HG03575 (cell line): Measurements from ENCODE around the gene RBMX.
"Not testable (repeated sequence)": the region's sequence is repeated elsewhere in the genome, so short reads cannot be mapped to it uniquely, and the experiment has no call there.

Source experiments
- ATAC-seq: cut with Tn5 transposase; IDR thresholded peaks from one replicate; pipeline ENCODE4 v1.9.1; 2021; ENCODE audit not compliant: unreplicated experiment, insufficient number of reproducible peaks, low FRiP score; ENCODE audit errors: extremely low read depth

RBMX gene

DNA sequence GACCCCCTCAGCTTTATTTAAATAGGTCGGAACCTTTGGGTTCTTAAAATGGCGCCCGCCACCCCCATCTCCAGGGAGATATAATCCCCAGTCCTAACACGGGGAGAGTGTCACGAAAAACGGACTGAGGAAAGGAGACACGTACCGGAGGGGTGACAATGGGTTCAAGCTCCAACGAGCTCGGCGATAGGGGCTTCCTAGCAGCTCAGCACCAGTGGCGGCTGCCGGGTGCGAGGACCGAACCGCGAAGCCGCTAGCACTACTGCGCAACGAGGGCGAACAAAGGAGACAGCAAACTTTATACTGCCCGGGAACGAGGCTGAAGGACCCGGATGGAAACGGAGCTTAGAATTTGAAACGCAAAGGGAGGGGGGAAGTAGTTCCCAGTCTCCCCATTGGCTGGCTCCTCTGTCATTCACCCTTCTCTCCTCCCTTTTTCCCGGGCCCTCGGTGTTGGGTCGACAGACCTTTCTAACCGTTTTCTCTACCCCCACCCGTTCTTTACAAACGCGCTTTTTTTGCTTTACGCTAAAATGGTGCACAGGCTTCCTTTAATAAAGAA lies at the start of gene RBMX:
Gene RBMX, minus strand, starts transcription at position 274 of the 562 bp plus-strand sequence. CDS start 1,298 bp downstream, outside the sequence.
- peak; percentile 89 for ATAC-seq

DNA sequence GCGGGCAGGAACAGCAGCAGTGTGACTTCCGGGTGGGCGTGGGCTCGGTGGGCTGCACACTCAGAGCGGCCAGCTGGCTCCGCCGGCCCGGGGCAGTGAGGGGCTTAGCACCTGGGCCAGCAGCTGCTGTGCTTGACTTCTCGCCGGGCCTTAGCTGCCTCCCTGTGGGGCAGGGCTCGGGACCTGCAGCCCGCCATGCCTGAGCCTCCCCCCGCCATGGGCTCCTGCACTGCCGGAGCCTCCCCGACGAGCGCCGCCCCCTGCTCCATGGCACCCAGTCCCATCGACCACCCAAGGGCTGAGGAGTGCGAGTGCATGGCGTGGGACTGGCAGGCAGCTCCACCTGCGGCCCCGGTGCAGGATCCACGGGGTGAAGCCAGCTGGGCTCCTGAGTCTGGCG lies 40.9 kb upstream of the RBMX start:
- ATAC-seq, result not testable (repeated sequence)

DNA sequence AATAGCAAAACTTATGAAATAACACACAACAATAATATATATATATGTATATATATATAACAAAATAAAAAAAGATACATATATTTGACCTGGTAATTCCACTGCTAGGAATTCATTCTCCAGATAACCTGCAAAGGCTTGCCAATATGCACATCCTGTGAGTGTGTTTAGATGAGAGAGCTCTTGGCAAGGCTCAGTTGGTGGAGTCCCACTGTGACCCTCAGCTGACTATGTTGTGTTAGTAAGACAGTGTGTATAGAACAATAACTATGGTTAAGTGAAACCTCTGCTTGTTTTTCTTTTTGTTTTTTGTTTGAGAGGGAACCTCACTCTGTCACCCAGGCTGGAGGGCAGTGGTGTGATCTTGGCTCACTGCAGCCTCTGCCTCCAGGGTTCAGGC lies 39.5 kb upstream of the RBMX start:
- ATAC-seq, result no peak

DNA sequence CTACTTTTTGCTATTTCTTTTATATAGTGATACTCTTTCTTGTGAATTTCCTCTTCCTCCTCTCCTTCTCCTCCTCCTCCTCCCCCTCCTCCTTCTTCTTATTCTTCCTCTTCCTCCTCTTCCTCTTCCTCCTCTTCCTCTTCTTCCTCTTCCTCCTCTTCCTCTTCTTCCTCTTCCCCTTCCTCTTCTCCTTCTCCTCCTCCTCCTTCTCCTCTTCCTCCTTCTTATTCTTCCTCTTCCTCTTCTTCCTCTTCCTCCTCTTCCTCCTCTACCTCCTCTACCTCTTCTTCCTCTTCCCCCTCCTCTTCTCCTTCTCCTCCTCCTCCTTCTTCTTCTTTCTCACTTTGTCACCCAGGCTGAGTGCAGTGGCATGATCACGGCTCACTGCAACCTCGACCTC lies 36.3 kb upstream of the RBMX start:
- no peak for ATAC-seq

DNA sequence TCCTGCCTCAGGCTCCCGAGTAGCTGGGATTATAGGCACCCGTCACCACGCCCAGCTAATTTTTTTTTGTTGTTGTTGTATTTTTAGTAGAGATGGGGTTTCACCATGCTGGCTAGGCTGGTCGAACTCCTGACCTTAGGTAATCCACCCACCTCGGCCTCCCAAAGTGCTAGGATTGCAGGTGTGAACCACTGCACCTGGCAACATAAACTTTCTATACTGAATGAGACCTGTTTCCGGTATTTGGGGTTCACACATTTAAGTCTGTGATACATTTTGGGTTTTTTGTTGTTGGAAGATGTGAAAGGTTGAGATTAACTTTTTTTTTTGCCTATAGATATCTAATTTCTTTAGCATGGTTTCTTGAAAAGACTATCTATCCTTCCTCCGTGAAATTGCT lies 31.1 kb upstream of the RBMX start:
- not testable (repeated sequence) for ATAC-seq

DNA sequence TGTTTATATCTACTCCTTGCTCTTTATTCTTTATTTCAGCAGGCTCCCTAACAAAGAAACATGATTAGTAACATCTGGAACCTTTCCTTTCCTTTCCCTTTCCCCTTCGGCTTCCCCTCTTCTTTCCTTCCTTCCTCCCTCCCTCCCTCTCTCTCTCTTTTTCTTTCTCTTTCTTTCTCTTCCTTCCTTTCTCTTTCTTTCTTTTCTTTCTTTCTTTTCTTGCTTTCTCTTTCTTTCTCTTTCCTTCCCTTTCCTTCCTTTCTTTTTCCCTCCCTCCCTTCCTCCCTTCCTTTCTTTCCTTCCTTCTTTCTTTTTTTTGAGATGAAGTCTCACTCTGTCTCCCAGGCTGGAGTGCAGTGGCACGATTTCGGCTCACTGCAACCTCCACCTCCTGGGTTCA lies 30.7 kb upstream of the RBMX start:
- no peak for ATAC-seq

DNA sequence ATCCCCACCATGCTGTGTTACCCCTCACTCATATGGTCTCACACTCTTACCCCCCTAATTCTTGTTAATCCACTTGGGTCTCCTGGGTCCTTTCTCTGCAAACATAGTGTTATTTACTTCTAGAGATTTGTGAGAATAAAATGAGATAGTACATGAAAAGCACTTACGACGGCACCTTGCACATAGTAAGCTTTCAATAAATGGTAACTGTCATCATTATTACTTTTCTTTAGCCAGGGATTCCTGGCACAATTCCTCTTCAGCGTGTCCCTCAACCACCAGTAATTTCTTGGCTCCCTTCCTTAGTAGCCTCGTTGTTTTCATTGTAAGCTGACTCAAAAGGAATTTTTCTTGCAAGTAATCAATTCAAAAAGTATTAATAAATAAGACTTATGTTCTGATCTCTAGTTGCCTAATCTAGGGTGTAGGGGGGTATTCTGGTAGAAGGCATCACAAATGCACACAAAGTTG lies 30.1 kb upstream of the RBMX start:
- no peak for ATAC-seq

DNA sequence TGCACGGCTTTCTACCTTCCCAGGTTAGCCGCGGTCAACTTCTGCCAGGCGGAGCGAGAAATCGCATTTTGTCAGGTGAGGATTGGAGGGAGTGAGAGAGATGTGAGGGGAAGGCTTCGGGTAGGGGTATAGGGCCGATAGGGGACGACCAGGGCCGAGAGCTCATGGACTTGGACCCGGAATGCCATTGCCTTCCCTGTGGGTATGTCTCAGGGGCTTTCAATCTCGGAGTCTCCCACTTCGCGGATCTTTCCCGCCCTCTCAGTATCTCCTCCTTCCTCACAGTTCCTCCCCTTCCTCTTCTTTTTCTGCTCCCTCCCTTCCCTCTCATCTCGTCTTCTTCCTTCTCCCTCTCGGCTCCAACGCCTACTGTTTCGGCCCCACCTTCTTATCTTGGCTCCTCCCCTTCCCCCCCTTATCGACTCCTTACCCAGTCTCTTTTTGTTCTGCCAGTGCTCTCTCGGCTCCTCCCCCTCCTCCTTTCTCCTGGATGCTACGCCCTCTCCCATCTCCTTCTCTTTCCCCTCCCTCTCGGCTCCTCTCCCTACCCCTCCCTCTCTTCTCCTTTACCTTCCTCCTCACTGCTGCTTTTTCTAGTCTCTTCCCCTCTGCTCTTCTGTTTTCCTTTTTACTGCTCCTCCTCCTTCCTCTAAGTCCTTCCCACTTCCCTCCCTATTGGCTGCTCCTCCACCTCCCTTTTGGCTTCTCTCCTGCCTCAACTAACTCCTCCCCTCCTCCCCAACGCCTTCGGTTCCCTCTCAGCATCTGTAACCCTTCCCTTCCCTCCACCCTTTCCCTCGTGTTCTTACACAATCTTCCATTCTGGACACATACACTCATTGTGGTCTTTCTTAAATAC lies 29.4 kb upstream of the RBMX start:
- no peak for ATAC-seq

DNA sequence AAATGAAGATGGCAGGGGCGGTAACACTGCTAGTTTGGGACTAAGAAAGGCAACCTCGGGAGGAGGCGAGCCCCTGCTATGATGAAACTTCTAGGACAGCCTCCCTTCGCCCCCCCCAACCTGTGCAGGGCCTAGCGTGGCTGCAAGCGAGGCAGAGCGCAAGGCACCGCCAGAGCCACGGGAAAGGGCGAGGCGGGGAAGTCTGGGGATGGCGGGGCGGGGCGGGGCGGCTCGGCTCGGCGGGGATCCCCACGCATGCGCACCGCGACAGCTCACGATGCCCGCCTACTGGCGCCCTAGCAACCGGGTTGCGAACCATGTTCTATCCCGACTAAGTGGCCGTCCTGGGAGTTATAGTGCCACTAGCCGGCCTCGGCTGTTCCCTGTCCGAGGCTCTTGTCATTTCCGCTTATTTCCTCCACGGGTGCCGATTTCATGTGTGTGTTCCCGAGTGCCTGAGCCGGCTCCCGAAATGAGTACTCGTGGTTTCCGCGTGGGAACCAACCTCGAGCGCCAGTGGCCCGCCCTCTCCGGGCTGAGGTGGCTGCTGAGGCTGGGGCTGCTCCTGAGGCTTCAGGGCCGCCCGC lies 28.7 kb upstream of the RBMX start:
- ATAC-seq, result no peak

DNA sequence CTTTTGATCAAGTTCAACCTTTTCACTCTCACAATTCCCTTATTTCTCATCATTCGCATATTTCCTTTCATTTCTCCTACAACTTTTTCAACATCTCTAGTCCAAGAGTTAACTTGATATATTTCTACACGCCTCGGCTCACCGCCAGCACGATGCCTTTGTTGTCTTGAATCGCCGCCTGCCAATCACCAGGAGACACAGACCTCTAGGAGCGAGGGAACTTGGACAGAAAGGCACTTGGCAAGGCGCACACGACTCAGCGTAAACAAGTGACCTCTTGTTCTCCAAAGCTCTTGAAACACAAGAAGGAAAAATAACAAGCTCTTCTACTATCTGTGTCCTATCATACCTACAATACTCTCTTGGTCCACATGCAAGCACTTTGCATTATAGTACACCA lies 27.1 kb upstream of the RBMX start:
- ATAC-seq, result no peak

DNA sequence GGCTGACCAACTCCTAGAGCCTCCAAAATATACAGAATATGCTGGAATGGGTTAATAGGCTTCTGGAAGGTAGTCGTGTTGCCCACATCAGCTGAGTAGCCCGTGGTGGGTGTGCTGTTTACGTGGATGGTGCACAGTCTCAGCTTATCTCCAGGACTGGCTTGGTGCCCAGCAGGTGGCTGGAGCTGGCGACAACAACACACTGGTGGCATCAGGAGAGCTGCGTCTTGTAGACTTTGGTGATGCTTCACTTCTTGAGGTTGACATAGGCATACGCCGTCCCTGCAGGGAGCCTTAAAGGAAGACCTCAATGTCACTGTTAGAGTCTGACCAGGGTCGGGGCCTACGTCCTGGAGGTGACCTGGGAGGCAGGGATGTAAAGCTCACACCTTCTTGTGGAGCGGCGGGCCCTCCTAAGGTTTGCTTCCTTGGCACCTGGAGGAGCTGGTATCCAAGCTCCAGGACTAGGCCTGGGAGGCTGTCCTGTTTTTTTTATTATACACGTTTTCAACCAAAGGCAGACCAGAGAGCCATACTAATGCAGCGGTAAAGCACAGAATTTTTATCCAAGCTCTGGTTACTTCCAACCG lies 26.5 kb upstream of the RBMX start:
- no peak for ATAC-seq

DNA sequence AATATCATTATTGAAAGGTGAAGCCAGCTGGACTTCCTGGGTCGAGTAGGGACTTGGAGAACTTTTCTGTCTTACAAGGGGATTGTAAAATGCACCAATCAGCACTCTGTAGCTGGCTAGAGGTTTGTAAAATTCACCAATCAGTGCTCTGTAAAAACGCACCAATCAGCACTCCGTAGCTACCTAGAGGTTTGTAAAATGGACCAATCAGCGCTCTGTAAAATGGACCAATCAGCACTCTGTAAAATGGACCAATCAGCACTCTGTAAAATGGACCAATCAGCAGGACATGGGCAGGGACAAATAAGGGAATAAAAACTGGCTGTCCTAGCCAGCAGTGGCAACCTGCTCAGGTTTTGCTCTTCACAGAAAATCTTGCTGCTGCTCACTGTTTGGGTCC lies 23.5 kb upstream of the RBMX start:
- ATAC-seq, result not testable (repeated sequence)

DNA sequence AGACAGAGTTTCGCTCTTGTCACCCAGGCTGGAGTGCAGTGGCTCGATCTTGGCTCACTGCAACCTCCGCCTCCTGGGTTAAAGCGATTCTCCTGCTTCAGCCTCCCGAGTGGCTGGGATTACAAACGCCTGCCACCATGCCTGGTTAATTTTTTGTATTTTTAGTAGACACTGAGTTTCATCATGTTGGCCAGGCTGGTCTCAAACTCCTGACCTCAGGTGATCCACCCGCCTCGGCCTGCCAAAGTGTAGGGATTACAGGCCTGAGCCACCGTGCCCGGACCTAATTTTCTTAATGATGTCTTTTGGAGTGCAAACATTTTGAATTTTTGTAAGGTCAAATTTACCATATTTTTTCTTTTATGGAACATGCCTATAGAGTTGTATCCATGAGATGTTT lies 19.5 kb upstream of the RBMX start:
- not testable (repeated sequence) for ATAC-seq

DNA sequence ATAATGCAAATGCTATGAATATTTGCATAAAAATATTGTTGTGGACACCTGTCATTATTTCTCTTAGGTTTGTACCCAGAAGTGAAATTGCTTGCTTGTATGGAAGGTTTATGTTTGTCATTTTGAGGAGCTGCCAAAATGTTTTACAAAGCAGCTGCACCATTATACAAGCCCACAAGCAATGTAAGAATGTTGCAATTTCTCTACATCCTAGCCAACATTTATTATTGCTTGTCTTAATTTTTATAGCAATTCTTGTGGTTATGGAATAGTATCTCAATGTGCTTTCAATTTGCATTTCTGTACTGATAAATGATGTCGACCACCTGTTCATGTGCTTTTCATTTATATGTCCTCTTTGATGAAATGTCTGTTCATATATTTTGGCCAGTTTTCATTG lies 18.7 kb upstream of the RBMX start:
- ATAC-seq, result no peak

DNA sequence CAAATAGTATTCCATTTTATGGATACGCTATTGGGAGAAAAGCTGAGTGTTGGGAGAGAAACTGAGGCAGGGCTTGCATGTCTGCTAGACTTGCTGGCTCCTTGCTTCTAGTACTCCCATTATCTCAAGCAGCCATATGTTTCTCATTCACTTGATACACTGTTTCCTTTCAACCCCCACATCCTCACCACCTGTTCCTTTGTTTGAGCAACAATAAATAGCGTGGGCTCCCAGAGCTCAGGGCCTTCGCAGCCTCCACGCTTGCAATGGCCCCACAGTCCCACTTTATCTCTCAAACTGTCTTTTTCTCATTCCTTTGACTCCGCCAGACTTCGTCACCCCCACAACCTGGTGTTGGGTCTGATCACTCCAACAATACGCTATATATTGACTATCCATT lies 18.2 kb upstream of the RBMX start:
- not testable (repeated sequence) for ATAC-seq

DNA sequence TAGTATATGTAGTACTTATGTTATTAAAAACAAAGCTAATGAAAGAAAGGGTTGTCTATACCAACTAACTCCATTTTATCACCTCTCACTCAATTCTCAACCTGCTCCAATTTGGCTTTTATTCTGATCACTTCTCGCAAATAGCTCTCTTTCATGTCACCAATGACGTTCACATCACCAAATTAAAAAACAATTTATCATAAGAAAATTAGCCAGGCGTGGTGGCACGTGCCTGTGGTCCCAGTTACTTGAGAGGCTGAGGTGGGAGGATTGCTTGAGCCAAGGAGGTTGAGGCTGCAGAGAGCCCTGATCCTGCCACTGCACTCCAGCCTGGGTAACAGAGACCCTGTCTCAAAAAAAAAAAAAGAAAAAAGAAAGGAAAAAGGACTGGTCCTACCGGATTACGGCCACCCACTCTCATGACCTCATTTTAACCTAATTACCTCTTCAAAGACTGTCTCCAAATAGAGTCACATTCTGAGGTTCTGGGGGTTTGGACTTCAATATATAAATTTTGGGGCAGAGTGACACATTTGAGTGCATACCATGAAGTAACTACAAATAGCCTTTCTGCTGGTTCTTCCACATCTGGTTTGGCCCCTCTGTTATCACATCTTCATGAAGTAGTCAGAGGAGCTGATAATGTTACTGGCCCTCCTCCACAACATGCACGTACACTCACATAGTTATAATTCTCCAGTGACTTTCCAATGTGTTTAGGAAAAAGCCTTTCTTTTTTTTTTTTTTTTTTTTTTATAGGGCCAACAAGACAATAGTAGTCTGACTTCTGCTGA lies 15.8 kb upstream of the RBMX start:
- no peak for ATAC-seq

DNA sequence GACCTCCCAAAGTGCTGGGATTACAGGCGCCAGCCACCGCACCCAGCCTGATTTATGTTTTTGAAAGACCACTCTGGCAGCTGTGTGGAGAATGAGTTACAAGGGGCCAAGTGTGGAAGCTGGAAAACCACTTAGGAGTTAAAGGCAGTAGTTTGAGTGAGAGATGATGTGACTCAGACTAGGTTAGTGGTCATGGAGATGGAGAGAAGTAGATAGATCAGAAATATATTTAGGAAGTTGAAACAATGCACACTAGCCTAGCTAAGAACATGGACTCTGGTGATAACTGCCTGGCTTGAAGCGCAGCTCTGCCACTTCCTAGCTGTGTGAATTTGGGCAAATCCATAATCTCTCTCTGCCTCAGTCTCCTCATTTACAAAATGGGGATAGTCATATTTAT lies 11.9 kb upstream of the RBMX start:
- no peak for ATAC-seq

DNA sequence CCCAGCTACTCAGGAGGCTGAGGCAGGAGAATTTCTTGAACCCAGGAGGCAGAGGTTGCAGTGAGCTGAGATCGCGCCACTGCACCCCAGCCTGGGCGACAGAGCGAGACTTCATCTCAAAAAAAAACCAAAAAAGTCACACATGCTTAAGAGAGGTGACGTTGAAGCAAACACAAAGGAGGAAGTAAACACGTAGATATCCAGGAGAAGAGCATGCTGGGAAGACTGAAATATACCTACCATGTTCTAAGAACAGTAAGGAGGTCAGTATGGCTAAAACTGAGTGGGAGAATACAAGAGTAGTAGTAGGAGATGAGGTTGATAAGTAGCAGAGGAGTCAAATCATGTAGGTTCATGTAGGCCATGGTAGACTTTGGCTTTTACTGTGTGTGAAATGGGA lies 10.1 kb upstream of the RBMX start:
- not testable (repeated sequence) for ATAC-seq

DNA sequence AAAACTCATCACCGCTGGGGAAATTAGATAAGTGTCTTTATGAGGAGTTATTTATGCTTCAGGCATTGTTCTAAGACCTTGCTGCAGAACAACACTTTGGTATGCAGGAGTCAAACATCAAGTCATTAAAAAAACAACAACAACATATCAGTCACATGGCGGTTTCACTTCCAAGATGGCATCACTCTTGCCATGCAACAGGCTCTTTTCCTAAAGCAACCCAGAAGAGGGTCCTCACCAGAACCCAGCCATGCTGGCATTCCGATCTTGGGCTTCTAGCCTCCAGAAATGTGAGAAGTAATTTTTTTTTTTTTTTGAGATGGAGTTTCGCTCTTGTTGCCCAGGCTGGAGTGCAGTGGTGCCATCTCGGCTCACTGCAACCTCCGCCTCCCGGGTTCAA lies 8.7 kb upstream of the RBMX start:
- ATAC-seq, result no peak
